COLO668 (cell line): ENCODE results near the gene TSPAN5.

ENCODE experiments used
- DNase-seq: peaks from one replicate; lab custom pipeline; 2025; ENCODE audit not compliant: unreplicated experiment; lab: John Stamatoyannopoulos, UW

TSPAN5 gene

DNA sequence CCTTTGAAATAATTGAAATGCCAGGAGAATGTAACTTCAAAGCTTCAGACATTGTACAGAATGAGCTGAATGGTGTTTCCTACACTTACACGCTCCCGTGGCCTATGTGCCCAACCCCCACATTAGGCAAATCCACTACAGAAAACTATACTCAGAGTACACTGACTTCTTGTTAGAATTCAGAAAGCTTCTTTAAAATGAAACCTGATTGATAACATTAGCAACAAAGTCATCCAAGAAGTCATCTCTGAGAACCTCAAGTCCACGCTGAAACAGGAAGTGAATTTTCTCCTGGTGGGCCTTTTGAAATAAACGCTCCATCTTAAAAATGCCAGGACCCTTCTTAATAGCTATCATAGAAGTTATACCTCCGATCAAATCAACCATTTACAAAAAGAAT is 136.3 kb downstream of the TSPAN5 start:
- DNase-seq = no peak

GRCh38 chr4:98521486-98521885 is 136.9 kb downstream of the TSPAN5 start:
- no peak for DNase-seq

- DNase-seq = no peak
These were observed 139.0 kb downstream of the TSPAN5 start for GRCh38 chr4:98519268-98519977.

DNA sequence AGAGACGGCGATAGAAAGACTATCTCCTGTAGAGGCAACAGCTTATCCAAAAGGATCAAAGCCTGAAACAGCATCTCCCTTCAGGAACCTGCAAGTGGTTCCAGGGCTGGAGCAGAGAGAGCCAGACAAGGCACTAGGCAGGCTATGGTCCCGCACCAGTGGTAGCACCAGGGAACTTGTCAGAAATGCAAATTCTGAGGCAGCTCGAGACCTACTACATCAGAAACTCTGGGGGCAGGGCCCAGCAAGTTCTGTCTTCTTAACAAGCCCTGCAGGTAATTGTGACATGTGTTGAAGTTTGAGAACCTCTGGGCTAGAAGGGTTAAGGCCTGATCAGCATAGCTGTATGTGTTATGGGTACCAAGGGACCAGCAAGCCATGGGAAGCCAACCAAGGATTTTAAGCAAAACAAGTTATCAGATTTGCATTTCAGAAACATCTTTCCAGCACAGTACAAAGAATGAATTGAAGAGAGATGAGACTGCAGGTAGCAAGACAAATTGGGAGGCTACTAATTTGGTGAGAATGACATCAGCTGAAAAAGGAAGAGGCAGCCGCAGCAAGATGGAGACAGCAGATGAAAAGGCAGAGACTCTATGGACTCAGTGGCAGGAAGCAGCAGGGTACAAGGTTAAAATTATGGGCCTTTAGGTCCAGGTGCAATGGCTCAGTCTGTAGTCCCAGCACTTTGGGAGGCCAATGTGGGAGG is 139.7 kb downstream of the TSPAN5 start:
- DNase-seq = no peak

- DNase-seq = no peak
These were observed 141.0 kb downstream of the TSPAN5 start for GRCh38 chr4:98517218-98518021.

DNA sequence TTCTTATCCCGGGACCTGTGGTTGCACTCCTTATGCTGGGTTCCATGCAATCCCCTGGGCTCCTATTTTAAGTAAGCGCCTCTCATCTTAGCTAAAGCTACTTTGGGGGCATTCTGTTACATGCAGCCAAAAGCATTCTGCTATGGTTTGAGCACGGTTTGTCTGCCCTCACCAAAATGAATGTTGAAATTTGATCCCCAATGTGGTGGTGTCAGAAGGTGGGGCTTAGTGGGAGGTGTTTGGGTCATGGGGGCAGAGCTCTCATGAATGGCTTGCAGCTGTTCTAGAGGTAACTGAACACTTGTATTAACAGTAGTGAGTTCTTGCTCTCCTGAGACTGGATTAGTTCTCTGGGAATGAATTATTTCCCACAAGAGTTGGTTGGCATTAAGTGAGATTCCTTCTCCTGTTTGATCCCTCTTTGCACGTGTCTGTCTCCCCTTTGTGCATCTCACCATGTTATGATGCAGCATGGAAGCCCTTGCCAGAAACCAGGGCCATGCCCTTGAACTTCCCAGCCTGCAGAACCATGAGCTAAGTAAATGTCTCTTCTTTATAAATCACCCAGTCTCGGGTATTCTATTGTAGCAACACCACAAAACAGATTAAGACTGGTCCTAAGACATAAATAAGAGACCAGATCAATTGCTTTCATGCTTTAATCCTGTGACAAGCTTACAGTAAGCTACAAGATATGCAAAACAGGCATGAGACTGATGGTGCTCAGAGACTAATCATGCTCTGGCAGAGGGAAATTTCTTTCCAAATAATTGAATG is 141.8 kb downstream of the TSPAN5 start:
- no peak for DNase-seq

DNA sequence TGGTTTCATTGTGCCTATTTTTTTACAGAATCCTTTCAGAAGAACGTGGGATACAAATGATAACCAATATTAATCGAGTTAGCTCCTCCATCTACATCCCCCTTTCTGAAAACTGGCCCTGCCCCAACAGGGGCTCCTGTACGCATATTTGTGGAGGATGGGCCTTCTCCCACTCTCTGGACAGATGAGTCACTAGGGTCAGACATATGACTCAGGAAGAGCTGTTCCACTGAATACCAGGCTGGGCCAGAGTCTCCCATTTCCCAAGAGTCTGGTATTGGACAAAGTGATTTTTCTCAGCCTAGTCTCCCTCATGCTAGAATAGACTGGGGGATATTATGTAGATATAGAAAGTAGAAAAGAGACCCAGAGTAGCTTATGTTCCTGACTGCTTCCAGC is 142.4 kb downstream of the TSPAN5 start:
- DNase-seq = no peak

GRCh38 chr4:98515470-98515809 is 143.0 kb downstream of the TSPAN5 start:
- no peak for DNase-seq

DNA sequence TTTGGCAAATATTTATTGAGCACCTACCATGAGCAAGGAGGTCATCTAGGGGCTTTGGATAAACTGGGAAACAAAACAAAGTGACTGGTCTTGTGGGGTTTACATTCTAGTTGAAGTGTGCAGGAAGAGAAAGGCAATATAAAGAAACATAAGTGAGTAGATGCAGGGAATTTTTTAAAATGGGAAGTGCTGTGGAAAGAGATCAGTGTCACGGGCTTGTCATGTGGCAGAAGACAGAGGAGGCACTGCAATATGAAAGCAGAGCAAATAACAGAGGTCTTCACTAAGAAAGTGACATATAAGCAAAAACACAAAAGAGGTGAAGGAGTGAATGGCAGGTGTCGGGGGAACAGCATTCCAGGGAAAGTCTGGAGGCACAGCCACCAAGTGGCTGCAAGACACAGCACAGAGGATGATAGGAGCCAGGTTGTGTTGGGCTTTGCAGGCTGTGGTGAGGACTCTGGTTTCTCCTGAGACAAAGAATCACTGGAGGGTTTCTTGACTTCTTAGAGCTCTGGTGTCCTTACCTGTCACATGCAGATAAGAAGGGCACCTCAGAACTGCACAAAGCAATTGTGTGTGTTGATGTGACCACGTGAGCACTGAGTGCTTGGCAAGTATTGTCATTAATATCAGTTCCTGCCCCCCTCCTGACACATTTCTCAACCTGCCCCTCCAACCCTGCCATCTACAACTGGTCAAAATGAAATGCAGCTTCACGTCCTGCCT is 143.5 kb downstream of the TSPAN5 start:
- no peak for DNase-seq

DNA sequence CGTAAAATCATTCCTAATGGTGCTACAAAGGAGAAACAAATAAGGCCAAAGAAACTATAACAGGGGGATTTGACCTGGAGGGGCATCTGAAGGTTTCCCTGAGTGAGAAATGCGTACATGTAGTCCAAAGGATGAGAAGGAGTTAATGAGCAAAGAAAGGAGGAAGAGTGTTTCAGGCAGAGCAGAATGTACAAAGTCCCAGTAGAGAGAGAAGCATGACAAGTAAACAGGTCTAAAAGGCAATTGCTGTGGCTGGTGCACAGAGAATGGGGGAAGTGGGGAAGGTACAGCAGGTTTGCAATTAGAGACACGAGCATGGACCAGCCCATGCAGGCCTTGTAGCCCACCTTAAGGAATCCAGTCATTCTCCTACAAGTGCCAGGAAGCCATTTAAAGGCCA is 145.5 kb downstream of the TSPAN5 start:
- DNase-seq = no peak

GRCh38 chr4:98510757-98511517 is 147.5 kb downstream of the TSPAN5 start:
- DNase-seq = no peak

DNA sequence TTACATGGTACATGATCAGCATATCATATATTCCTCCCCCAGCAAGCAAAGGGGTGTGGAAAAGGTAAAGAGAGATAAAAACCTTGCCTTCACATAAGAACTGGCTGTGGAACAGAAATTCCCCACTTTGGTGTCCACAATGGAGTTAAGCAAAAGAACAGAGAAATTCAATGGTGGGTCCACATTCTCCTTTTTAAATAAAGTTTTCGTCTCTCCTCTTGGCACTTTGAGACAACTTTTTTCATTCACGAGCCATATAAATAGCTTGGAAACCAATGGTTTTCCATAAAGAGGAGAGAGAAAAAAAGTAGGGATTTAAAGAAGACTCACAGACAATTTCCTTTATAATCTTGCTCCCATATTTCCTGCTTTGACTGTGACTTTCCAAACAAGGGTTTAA is 148.1 kb downstream of the TSPAN5 start:
- no peak for DNase-seq

- DNase-seq = no peak
These were observed 148.7 kb downstream of the TSPAN5 start for GRCh38 chr4:98509721-98510120.

GRCh38 chr4:98508829-98509598 is 149.4 kb downstream of the TSPAN5 start:
- no peak for DNase-seq

- DNase-seq = no peak
These were observed 150.2 kb downstream of the TSPAN5 start for GRCh38 chr4:98508248-98508647.

DNA sequence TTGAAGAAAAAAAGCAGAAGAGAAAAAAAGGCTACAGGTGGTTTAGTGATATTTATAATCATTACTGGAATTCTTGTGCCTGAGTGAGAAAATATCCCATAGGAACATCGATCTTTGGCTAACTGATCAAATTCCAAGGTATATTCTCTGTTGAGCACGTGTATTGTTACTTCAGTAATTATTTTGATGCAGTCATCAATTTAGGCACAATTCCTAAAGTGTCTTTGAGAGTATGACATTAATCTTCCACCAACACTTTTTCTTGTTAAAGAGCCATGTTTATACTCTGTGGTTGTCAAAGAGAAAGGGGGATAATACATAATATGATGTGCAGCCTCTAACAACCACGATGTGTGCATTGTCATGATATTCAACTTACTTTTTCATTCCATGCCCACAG is 151.1 kb downstream of the TSPAN5 start:
- DNase-seq = no peak

- DNase-seq = no peak
These were observed 151.8 kb downstream of the TSPAN5 start for GRCh38 chr4:98506462-98507132.

DNA sequence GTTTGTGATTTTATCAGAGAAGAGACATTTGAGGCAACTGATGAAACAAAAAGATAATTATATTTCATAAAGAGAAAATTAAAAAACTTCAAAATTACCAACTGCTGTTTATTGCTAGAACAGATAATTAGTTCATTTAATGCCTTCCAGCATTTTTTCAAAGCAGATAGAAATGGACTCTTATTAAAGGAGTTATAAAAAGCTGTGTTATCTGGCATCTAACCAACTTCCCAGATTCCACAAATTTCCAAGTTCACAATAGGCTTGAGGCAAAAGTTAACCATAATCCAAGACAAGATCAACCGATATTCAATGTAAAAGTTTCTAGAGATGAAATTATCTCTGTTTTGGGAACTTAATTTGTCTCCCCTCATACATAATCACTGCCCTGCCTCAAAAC is 152.4 kb downstream of the TSPAN5 start:
- DNase-seq = no peak

DNA sequence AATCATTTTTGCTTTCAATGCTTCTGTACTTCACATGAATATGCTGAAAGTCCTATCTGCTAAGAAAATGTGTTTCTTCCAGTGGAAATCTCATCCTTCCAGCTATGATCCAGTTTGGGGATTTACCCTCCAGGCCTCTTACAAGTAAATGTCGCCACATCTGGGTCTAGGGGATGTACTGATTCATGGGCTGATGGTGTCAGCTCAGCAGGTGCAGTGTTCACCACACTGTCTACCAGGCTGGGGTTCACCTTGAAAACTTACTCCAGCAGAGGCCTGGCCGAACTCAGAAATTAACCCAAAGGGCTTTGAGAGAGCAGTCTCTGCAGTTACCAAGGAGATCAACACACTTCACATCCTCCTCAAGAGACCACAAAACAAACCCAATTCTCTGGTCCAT is 154.3 kb downstream of the TSPAN5 start:
- no peak for DNase-seq
